ENCODE measurements around the gene SLC30A1.

DNA sequence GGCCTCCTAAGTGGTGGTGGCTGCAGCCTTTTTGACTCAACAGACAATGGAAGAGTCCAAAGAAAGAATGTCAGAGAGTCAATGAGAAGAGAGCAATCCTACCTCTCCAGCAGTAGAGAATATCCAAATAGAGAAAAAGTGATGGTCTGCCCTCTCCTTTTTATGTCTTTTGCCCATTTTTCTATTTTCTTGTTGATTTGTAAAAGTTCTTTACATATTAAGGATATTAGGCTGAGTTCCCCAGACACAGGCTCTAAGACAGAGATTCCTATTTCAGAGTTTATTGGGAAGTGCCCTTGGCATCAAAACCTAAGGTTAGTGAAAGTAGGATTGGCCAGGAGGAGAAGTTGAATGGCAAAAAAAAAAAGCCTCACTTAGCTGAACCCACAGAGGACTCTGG lies 20.3 kb upstream of the SLC30A1 start:
- no peak for TF ChIP-seq EZH2 (IDR thresholded peaks at IDR 0.05; ENCODE audit: low read length, unreplicated experiment)
- TF ChIP-seq, protein P1, sequence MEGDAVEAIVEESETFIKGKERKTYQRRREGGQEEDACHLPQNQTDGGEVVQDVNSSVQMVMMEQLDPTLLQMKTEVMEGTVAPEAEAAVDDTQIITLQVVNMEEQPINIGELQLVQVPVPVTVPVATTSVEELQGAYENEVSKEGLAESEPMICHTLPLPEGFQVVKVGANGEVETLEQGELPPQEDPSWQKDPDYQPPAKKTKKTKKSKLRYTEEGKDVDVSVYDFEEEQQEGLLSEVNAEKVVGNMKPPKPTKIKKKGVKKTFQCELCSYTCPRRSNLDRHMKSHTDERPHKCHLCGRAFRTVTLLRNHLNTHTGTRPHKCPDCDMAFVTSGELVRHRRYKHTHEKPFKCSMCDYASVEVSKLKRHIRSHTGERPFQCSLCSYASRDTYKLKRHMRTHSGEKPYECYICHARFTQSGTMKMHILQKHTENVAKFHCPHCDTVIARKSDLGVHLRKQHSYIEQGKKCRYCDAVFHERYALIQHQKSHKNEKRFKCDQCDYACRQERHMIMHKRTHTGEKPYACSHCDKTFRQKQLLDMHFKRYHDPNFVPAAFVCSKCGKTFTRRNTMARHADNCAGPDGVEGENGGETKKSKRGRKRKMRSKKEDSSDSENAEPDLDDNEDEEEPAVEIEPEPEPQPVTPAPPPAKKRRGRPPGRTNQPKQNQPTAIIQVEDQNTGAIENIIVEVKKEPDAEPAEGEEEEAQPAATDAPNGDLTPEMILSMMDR (conservative IDR thresholded peaks at IDR 0.05; ENCODE audit: low read depth, low read length), result no peak
- no peak for TF ChIP-seq EZH2phosphoT487 (IDR thresholded peaks at IDR 0.05; ENCODE audit: borderline replicate concordance, low read length)

Measured in PC-3 (cell line).